Mesendoderm (in vitro differentiated cells): Measurements from ENCODE around the gene MAU2. TPM values are rescaled to one million over a fixed set of nuclear protein-coding genes. Genes with fewer than 3 reads are reported as not detected.

Source experiments
- DNase-seq: peaks from one replicate; pipeline ENCODE4 v3.0.0; 2013
- H2AK5ac ChIP-seq: 2 replicates; pipeline ENCODE4 v1.6.1; 2013; ENCODE audit warnings: low read length, inconsistent platforms
- H2BK120ac ChIP-seq: 2 replicates; pipeline ENCODE4 v1.6.1; 2013; ENCODE audit warnings: low read depth, mild to moderate bottlenecking, low read length, moderate library complexity, mixed read lengths
- H2BK15ac ChIP-seq: replicated peaks from 2 replicates; pipeline ENCODE4 v1.6.1; 2013; ENCODE audit warnings: low read depth, mild to moderate bottlenecking, moderate library complexity
- H2BK5ac ChIP-seq: 2 replicates; pipeline ENCODE4 v1.6.1; 2013; ENCODE audit warnings: low read length, inconsistent platforms
- H3K18ac ChIP-seq: 2 replicates; pipeline ENCODE4 v1.6.1; 2013; ENCODE audit warnings: mild to moderate bottlenecking, low read length, mixed read lengths
- H3K23ac ChIP-seq: one replicate; pipeline ENCODE4 v1.6.1; 2013; ENCODE audit warnings: low read length
- H3K27ac ChIP-seq: 2 replicates; pipeline ENCODE4 v1.5.1; 2013; ENCODE audit warnings: low read depth, mild to moderate bottlenecking, inconsistent platforms, low read length, moderate library complexity
- H3K27me3 ChIP-seq: 2 replicates; pipeline ENCODE4 v1.6.1; 2013; ENCODE audit warnings: low read length, control low read depth, mild to moderate bottlenecking, inconsistent platforms; ENCODE audit not compliant: insufficient read depth, poor library complexity
- H3K36me3 ChIP-seq: 2 replicates; pipeline ENCODE4 v1.6.1; 2013; ENCODE audit warnings: low read length, inconsistent platforms; ENCODE audit not compliant: control insufficient read depth, insufficient read depth
- H3K4ac ChIP-seq: one replicate; pipeline ENCODE4 v1.6.1; 2013; ENCODE audit warnings: low read depth, mild to moderate bottlenecking, low read length, moderate library complexity
- H3K4me1 ChIP-seq: 2 replicates; pipeline ENCODE4 v1.6.1; 2013; ENCODE audit warnings: low read depth, low read length, inconsistent platforms; ENCODE audit not compliant: control insufficient read depth
- H3K4me2 ChIP-seq: 2 replicates; pipeline ENCODE4 v1.6.1; 2013; ENCODE audit warnings: low read length
- H3K4me3 ChIP-seq: 2 replicates; pipeline ENCODE4 v1.5.1; 2013; ENCODE audit warnings: mild to moderate bottlenecking, low read length
- H3K56ac ChIP-seq: one replicate; pipeline ENCODE4 v1.6.1; 2013; ENCODE audit warnings: low read length
- H3K79me1 ChIP-seq: 2 replicates; pipeline ENCODE4 v1.6.1; 2013; ENCODE audit warnings: low read length, inconsistent platforms
- H3K79me2 ChIP-seq: 2 replicates; pipeline ENCODE4 v1.6.1; 2013; ENCODE audit warnings: mild to moderate bottlenecking, low read length; ENCODE audit not compliant: control insufficient read depth, insufficient read depth
- H3K9ac ChIP-seq: 2 replicates; pipeline ENCODE4 v1.6.1; 2013; ENCODE audit warnings: low read length, inconsistent platforms
- H4K5ac ChIP-seq: one replicate; pipeline ENCODE4 v1.6.1; 2013; ENCODE audit warnings: low read length
- H4K8ac ChIP-seq: one replicate; pipeline ENCODE4 v1.6.1; 2013; ENCODE audit warnings: low read depth, mild to moderate bottlenecking, control low read depth, low read length, moderate library complexity
- WGBS: extraction: QIAGEN DNeasy Blood & Tissue Kit; methylation state at CpG from one replicate; pipeline ENCODE4 v1.1.7; 2013; ENCODE audit warnings: low lambda C conversion rate, missing lambda C conversion rate; ENCODE audit not compliant: insufficient coverage; ENCODE audit errors: extremely low coverage; 5-methylcytosine and 5-hydroxymethylcytosine counted together
- polyA plus RNA-seq, 2 experiments: library from polyadenylated mRNA; stranded (reverse); fragments of 200-250 nt; gene quantifications; one replicate each; pipeline ENCODE4 v1.2.3, GENCODE V29; 2013

Gene MAU2, protein sequence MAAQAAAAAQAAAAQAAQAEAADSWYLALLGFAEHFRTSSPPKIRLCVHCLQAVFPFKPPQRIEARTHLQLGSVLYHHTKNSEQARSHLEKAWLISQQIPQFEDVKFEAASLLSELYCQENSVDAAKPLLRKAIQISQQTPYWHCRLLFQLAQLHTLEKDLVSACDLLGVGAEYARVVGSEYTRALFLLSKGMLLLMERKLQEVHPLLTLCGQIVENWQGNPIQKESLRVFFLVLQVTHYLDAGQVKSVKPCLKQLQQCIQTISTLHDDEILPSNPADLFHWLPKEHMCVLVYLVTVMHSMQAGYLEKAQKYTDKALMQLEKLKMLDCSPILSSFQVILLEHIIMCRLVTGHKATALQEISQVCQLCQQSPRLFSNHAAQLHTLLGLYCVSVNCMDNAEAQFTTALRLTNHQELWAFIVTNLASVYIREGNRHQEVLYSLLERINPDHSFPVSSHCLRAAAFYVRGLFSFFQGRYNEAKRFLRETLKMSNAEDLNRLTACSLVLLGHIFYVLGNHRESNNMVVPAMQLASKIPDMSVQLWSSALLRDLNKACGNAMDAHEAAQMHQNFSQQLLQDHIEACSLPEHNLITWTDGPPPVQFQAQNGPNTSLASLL
- polyA plus RNA-seq (2013, experiment 1 of 2), result 14.4 TPM
- polyA plus RNA-seq (2013, experiment 2 of 2), result 13.7 TPM

DNA sequence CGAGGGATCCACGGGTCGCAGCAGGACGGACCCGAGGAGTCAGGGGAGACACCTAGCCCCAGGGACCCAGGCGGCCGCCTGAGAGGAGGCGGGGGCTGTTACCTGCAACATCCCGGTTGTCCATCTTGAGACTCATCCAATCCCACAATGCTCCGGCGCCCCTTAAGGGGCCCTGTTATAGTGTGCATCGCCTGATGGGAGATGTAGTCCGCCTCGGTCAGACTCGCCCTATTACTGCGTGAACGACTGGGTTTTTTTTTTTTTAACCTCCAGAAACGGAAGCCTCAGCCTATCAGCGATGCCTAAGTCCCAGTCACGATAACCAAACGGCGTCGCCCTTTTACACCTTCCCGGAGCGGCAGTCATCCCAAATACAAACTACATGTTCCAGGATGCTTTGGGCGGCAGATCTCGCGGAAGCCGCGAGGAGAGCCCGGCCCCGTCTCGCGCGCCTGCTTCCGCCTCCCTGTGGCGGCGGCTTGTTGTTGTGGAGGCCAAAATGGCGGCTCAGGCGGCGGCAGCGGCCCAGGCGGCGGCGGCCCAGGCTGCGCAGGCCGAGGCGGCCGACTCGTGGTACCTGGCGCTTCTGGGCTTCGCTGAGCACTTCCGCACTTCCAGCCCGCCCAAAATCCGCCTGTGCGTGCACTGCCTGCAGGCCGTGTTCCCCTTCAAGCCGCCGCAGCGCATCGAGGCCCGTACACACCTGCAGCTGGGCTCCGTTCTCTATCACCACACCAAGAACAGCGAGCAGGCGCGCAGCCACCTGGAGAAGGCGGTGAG lies at the start of gene MAU2, which contains the start of gene SUGP1:
TSS of gene MAU2 (plus strand) at position 469 of the 780 bp plus-strand sequence. CDS start at position 500, 31 bp downstream.
TSS of gene SUGP1 (minus strand) at position 149 of the 780 bp plus-strand sequence. CDS start at position 136, 13 bp downstream.
- peak within 1 kb of the TSS; percentile 100 for H3K56ac ChIP-seq
- peaks cover 2% of the 10 kb centered on the region for H3K4me1 ChIP-seq
- H2BK5ac ChIP-seq, result peak within 1 kb of the TSS; percentile 99
- peak within 1 kb of the TSS; percentile 36 for H3K27ac ChIP-seq
- H3K36me3 ChIP-seq, result no peaks in the 10 kb centered on the region
- peak within 1 kb of the TSS; percentile 49 for H3K4ac ChIP-seq
- peak; percentile 98 for DNase-seq
- peak within 1 kb of the TSS; percentile 98 for H3K4me3 ChIP-seq
- H3K27me3 ChIP-seq, result no peaks in the 10 kb centered on the region
- peak within 1 kb of the TSS; percentile 99 for H3K9ac ChIP-seq
- H3K79me1 ChIP-seq, result peaks cover 21% of the 10 kb centered on the region
- H4K5ac ChIP-seq, result no peak within 1 kb of the TSS
- H3K4me2 ChIP-seq, result peak within 1 kb of the TSS; percentile 97
- no CpG with 5 or more reads among the region's 67 CpGs for WGBS
- H2BK15ac ChIP-seq, result no peak within 1 kb of the TSS
- H2BK120ac ChIP-seq, result no peak within 1 kb of the TSS
- no peak within 1 kb of the TSS for H4K8ac ChIP-seq
- peaks cover 28% of the 10 kb centered on the region for H3K79me2 ChIP-seq
- H3K23ac ChIP-seq, result peak within 1 kb of the TSS; percentile 97
- H3K18ac ChIP-seq, result peak within 1 kb of the TSS; percentile 42
- peak within 1 kb of the TSS; percentile 76 for H2AK5ac ChIP-seq

- Histone ChIP-seq H3K4me2 (peak overlapping the region; percentile 13), H4K5ac (no peak overlapping the region), H2AK5ac (no peak overlapping the region), H3K23ac (no peak overlapping the region), H2BK120ac (no peak overlapping the region), H3K9ac (peak overlapping the region; percentile 46), H3K27ac (no peak overlapping the region), H3K27me3 (no peaks in the 10 kb centered on the region), H3K4ac (no peak overlapping the region), H2BK5ac (no peak overlapping the region), H3K18ac (no peak overlapping the region), H2BK15ac (no peak overlapping the region), H3K4me1 (no peaks in the 10 kb centered on the region), H4K8ac (no peak overlapping the region), H3K79me2 (no peaks in the 10 kb centered on the region), H3K36me3 (no peaks in the 10 kb centered on the region), H3K79me1 (no peaks in the 10 kb centered on the region), H3K4me3 (no peak overlapping the region), H3K56ac (peak overlapping the region; percentile 86)
- WGBS, result no CpG with 5 or more reads among the region's 8 CpGs
- no peak for DNase-seq
Observed at GRCh38 chr19:19271828-19272599, 48.6 kb upstream of the MAU2 start.

GRCh38 chr19:19274146-19274545 lies 46.5 kb upstream of the MAU2 start:
- Histone ChIP-seq H3K4ac (no peak overlapping the region), H3K79me1 (no peaks in the 10 kb centered on the region), H3K4me3 (no peak overlapping the region), H2BK120ac (no peak overlapping the region), H3K4me2 (no peak overlapping the region), H4K8ac (no peak overlapping the region), H3K27me3 (no peaks in the 10 kb centered on the region), H3K27ac (no peak overlapping the region), H3K18ac (no peak overlapping the region), H2BK5ac (no peak overlapping the region), H3K23ac (no peak overlapping the region), H3K9ac (no peak overlapping the region), H3K56ac (no peak overlapping the region), H4K5ac (no peak overlapping the region), H2BK15ac (no peak overlapping the region), H3K36me3 (peaks cover 4% of the 10 kb centered on the region), H3K79me2 (no peaks in the 10 kb centered on the region), H2AK5ac (no peak overlapping the region), H3K4me1 (no peaks in the 10 kb centered on the region)
- DNase-seq, result no peak
- WGBS, result no CpG with 5 or more reads among the region's 8 CpGs

DNA sequence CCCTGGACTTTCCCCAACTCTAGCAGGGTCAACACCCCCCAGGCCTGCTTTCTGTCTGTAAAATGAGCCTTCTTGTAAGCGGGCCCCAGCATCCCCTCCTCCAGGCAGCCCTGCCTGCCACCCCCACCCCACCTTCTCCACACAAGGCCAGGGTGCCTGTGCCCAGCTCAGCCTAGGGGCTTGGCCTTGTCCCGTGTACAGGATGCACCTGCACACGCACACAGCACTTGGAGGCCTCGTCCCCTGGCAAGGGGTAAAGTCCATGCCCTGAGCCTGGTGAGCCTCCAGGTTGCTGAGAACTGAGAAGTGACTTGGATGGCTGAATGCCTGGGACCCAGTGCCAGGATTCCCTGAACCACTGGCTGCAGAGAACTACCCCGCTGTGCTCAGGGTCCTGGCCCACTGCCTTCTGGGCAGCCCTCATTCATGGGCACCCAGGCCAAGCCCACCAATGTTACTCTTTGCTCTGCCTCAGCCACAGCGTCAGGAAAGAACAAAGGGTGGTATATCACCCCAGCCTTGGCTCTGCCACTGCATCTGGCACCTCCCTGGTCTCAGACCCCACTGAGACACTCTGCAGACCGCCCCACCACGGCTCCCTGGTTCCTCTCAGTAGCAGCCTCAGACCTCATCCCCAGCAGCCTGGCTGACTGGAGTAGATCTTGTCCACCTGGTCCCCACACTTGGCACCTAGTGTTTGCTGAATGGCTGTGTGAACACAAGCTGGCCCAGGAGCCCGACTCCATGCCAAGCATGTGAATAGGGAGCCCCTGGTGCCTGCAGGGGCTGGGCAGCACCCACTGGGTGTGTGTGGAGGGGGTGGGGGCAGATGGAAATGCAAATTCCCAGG lies 45.7 kb upstream of the MAU2 start:
- Histone ChIP-seq H2BK5ac (no peak overlapping the region), H3K27me3 (no peaks in the 10 kb centered on the region), H2BK15ac (no peak overlapping the region), H3K4me1 (no peaks in the 10 kb centered on the region), H3K56ac (no peak overlapping the region), H3K23ac (no peak overlapping the region), H4K8ac (no peak overlapping the region), H3K4me2 (no peak overlapping the region), H3K79me2 (no peaks in the 10 kb centered on the region), H3K79me1 (no peaks in the 10 kb centered on the region), H2AK5ac (no peak overlapping the region), H4K5ac (no peak overlapping the region), H3K27ac (no peak overlapping the region), H3K4me3 (no peak overlapping the region), H2BK120ac (no peak overlapping the region), H3K36me3 (peaks cover 4% of the 10 kb centered on the region), H3K18ac (no peak overlapping the region), H3K9ac (no peak overlapping the region), H3K4ac (no peak overlapping the region)
- no peak for DNase-seq
- no CpG with 5 or more reads among the region's 9 CpGs for WGBS
